ENCODE results near the gene ESPL1.

ESPL1 gene

DNA sequence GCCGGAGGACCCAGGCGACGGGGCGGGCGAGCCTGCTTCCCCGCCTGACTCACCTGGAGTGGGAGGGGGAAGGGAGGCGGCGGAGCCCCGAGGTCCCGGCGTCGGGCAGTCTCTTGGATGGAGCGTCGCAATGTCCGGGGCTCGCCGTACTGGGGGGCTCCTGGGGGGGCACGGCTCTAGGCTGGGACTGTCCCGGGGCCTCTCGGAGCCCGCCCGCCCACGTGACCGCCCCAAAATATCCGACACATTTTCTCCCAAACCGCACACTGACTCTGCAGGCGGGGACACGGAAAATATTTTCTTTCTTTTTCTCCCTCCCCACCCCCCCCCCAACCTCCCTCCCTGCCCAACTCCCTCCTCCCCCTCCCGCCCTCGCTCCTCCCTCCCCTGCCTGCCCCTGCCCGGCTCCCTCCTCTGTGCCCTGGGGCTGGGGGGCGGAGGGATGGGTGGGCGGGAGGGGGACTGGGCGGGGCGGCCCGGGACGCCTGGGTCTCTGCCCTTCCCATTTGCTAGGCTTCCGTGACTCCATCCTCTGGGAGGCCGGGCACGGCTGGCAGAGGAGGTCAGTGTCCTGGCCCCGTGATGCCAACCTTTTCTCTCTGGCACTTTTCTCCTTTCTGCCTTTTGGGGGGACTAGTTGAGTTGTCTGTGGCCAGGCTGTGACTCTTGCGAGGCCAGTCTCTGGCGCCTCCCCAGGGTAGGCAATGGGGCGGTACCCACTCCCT, 36.0 kb upstream of the ESPL1 start, which contains the start of gene RARG:
RARG (minus strand) TSS at position 289 of the 725 bp plus-strand sequence. CDS start 4,664 bp downstream, outside the sequence.
- no peak for DNase-seq

DNA sequence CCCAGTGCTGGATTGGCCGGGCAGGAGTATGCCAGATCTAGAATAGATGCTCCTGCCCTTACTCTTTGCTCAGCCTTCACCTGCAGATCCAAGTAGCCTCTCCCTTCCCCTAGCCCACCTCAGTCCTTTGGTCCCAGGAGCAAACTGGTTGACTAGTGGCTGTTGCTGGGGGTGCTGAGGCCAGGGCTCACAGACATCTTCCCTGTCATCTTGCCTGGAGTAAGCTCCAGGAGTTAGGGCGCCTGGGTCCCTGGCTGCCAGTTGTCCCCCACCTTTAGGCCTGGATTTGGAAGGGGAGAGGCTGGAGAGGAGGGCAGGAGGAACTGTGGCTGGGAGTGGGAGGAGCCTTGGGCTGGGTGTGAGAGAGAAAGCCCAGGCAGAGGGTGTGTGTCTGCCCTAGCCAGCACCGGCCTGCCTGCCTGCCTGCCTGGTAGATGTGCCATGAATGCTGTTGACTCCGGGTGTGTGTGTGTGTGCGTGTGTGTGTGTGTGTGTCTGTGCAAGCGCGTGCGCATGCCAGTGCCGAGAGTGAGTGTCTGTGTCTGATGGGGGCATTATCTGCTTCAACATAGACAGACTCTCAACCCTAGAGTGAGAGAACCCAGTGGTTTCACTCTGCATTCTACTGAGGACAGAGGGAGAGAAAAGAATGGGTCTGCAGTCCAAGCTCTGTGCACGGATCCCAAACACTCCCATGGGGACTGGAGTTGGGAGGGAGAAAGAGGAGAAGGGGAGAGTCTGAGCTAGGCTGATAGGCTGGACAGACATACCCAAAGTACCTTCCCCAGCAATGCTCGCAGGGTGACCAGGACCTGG, 35.2 kb upstream of the ESPL1 start:
- no peak for DNase-seq

- no peak for DNase-seq
These were observed 34.4 kb upstream of the ESPL1 start for GRCh38 chr12:53233671-53234121.

- DNase-seq: no peak
These were observed 33.7 kb upstream of the ESPL1 start for GRCh38 chr12:53234271-53234914.

GRCh38 chr12:53235164-53235563, 32.9 kb upstream of the ESPL1 start:
- no peak for DNase-seq

DNA sequence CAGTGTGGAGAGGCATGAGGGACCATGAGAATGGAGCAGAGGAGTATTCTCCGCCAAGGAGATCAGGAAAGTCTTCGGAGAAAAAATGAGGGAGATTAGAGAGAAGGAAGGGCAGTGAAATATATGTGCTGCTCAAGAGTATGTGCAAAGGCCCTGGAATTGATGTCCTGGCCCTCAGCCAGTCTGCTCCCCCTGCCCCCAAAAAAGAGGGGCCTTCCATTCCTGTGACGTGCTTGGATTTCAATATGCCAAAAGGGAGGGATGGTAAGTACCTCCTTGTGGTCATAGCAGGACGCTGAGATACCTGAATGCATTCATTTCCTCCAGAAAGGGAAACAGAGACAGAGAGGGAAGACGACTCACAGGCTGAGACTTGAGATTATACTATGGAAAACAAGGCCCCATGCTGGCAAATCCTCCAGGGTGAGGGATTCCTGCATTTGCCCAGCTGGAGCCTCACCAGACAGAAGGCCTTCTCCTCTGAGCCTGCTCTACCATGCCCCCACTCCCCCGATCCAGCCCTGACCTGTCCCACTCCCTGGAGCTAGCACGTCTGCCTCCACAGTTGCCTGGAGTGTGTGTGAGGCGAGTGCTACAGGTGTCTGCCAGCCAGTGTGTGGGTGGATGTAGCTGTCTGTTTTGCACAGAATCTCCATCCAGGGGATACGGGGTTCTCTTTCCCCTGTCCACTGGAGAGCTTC, 32.2 kb upstream of the ESPL1 start:
- DNase-seq: no peak

DNA sequence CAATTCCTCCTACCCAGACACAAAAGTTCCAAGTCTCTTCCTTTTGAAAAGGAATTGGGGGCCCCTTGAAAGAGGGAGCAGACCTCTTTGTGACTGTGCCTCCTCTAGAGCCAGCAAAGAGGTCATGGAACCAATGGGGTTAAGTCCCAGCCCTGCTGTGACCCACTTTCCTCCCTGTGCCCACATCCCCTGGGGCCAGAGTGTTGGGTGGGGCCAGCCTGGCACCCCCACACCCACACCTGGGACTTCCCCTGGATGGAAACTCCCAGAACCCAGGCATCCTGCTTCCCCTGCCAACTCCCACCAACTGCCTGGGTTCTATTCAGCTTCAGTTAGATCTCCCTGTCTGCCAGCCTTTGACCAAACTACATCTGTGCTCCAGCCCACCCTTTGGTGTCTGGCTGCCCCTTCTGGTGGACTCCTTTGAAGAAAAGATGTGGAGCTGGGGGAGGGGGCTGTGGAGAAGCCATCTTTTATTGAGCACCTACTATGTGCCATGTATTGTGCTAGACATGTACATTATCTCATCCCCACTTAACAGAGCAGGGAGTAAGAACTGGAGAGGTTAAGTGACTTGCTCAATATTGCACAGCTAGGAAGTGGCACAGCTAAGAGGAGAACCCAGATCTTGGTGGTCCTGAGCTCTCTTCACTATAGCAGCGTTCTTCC, 31.5 kb upstream of the ESPL1 start:
- DNase-seq: no peak

- DNase-seq: no peak
These were observed 28.3 kb upstream of the ESPL1 start for GRCh38 chr12:53239643-53240258.

DNA sequence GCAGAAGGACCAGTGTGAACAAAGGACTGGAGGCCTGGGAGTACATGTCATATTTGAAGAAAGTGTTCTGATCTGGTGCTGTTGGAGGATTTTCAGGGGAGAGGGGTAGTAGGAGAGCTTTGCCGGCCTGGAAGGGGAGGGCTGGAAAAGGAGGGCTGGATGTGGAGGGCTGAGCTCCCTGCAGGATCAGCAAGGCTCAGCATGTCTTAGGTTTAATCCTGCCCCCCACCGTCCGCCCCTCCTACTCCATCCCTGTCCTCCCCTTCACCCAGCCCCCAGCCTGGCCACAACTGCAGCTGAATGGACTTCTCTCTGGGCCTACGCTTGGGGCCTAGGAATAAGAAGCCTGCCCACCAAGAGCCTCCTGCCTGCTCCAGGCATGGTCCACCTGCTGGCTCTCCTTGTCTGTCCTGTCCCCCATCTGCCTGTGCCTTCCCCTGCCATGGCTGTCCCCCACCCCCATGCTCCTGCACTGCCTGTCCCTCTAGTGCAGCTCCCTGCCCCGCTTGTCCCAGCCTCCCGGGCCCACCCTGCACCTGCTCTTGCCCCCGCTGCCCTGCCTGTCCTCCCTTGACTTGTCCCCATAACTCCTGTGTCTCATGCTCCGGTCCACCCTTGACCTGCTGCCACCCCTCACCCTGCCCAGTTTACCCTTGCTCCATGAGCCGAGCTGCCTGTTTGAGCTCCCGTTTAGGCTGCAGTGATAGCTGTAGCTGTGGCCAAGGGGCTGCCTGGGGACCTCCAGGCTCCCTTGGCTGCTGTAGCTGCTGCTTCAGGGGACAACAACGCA, 26.3 kb upstream of the ESPL1 start:
- no peak for DNase-seq

- no peak for DNase-seq
These were observed 23.8 kb upstream of the ESPL1 start for GRCh38 chr12:53244337-53244736.

DNA sequence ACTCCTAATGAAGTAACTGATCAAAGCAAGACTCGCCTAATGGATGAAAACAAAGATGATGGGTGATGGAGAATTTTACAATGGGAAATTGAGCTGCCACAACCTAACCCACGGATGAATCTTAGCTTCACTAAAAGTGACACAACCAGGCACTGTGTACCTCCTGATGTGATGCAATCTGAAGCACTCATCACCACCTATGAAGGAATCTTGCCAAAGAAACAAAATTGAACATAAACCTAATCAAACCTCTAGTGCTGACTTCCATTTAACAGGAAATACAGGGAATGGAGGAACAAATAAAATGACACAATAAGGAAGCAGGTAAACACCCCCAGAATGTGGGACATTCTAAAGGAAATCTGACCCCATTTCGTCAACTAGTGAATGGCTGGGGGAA, 22.8 kb upstream of the ESPL1 start:
- no peak for DNase-seq

DNA sequence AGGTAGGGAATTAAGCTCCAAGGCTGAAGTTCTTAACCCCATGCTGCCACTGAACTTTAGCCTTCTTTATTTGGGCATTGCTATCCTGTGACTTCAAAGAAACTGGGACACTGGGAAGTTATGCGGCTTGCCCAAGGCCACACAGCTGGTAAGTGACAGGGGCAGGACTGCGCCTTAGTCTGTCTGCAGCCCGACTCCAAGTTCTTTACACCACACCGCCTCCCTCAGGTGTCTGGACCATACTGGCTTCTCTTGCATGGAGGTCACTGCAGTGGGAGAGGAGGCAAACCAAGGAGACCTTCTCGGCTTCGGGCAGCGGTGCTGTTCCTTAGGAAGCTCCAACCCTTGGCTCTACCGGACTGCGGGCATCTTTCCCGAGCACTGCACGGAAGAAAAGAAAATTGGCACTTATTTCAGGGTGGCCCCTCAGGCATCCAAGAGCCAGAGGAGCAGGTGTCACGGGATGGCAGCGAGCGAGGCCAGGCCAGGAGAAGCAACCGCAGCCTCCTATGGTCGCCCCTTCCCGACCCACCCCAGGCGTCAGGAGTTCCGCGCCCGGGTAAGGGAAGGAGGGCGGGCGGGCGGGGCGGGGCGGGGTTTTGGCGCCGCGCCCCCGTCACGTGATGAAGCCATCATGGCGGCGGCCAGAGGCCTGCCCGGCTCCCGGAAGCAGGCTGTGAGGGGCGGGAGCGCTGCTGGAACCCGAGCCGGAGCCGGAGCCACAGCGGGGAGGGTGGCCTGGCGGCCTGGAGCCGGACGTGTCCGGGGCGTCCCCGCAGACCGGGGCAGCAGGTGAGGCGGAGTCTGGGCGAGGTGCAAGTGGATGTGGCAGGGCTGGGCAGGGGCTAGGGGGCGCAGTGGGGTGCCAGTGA, 16.4 kb upstream of the ESPL1 start:
- peak; percentile 66 to 81 for DNase-seq

DNA sequence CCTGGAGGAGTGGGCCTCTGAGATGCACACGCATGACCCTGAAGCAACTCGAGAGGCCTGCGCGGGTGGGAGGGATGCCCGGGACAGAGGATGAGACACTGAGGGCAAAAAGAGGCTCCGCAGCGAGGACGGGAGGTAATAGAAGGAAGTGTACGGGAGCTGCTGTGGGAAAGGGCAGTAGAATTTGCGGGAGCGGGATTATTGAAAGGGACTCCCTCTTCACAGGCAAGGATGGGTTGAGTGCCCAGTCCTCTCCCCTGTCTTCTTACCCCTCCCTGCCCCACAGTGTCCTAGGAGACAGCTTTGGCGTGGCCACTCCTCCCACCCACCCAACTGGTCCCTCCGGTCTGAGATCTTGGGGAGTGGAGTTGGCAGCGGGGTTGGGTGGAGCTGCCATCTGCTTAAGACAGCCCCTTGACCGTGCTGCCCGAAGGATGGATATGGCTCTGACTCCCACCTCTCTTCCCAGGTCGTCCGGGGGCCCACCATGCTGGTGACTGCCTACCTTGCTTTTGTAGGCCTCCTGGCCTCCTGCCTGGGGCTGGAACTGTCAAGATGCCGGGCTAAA, 15.7 kb upstream of the ESPL1 start:
- no peak for DNase-seq

DNA sequence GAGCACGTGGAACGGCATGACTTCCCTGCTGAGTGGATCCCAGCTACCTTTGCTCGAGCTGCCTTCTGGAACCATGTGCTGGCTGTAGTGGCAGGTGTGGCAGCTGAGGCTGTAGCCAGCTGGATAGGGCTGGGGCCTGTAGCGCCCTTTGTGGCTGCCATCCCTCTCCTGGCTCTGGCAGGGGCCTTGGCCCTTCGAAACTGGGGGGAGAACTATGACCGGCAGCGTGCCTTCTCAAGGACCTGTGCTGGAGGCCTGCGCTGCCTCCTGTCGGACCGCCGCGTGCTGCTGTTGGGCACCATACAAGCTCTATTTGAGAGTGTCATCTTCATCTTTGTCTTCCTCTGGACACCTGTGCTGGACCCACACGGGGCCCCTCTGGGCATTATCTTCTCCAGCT, 14.8 kb upstream of the ESPL1 start:
- DNase-seq: no peak

DNA sequence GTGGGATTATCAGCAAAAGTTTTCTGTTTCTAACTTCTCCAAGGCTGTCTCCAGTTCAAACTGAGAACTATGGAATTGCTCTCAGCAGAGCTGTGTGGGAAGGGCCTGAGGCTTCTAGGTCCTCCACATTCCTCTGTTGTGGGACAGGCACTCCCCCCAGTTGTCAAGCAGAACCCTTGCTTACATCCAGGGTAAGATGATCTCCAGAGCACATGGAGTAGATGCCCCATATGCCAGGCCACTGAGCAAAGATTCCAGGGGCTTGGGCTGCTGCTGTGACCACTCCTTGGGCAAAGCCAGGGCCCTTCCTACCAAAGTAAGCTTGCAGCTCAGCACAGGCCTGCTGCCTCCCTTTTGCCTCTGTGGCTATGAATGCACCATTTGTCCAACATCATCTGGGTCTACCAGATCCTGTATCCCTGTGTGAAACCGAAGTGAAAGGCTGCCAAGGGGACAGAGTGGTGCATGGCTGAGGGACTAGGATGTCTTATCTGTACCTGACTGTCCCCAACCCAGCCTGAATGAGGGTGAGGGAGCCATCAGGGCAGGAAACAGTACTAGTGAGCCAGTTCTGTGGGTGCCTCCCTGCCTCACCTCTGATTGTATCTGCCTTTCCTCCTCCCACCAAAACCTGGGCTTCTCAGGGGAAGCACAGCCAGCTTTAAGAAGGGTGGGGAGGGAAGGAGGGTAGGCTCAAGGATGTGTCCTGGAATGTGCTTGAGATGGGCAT, 13.1 kb upstream of the ESPL1 start:
- no peak for DNase-seq

GRCh38 chr12:53255996-53256395, 12.1 kb upstream of the ESPL1 start:
- DNase-seq: no peak

DNA sequence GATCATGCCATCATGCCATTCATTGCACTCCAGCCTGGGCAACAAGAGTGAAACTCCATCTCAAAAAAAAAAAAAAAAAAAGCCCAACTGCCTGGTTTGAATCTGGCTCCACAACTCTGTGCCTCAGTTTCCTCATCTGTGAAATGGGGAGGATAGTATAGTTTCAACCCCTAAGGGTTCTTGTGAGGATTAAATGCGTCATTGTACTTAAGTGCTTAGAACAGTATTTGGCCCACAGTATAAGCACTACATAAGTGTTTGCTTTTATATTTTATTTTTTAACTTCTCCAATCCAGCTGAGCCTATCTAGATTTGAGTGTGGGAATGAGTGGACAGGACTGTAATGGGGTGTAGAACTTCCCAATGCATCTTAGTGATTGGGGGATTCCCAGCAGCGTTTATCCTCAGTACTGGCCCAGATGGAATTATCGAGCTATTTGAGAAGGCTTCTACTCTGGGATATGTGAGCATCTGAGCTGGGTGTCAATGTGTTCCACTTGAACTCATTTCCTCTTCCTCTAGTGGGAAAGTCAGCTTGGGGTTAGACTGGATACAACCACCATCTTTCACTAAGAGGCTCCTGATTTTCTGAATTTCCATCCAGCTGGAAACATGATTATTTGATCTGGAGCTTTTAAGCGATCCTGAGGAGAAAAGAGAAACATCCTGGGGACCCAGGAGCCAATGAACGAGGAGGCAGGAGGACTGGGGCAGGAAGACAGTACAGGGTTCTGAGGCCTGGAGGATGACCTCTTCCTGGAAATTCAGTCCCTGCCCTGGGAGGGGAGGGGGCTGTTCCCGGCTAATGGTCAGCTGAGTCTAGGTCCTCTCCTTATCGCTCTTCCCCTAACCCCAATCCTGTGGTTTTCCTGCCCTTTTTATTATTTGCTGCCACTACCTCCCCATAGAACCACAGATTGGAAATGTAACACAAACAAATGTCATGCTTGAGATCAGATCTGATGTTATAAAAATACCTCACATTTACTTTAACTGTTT, 9.3 kb upstream of the ESPL1 start:
- DNase-seq: no peak

DNA sequence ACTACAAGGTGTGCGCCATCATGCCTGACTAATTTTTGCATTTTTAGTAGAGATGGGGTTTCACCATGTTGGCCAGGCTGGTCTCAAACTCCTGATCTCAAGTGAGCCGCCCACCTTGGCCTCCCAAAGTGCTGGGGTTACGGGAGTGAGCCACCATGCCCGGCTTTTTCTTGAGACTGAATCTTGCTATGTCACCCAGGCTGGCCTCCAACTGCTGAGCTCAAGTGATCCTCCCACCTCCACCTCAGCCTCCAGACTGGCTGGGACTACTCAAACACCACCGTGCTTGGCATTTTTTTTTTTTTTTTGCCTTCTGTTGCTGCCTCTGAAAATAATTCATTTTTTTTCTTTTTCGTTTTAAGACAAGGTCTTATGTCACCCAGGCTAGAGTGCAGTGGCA, 8.2 kb upstream of the ESPL1 start:
- DNase-seq: no peak
